CD14-positive monocyte (primary cell): Measurements from ENCODE around the gene TBC1D16. TPM values are rescaled to one million over a fixed set of nuclear protein-coding genes. Genes with fewer than 3 reads are reported as not detected.

Source experiments
- DNase-seq, 3 donors: peaks; one replicate each; pipeline ENCODE4 v3.0.0-alpha.2; 2011 to 2022
- H2AFZ ChIP-seq: 2 replicates; pipeline ENCODE4 v1.6.0; 2012; ENCODE audit warnings: mild to moderate bottlenecking, low read depth, low read length, inconsistent platforms; ENCODE audit not compliant: insufficient read depth, poor library complexity, severe bottlenecking
- H3K27ac ChIP-seq, 2 donors: 1 replicate in 1 of 2; 2 replicates in 1 of 2; pipeline ENCODE4 v1.5.1; 2012 to 2013; ENCODE audit warnings: low read length in 2 of 2, control low read depth in 1 of 2, inconsistent platforms in 1 of 2, low read depth in 1 of 2, mild to moderate bottlenecking in 1 of 2
- H3K27me3 ChIP-seq, 2 donors: one replicate each; pipeline versions ENCODE4 v1.6.0 to v1.6.1; 2011 to 2013; ENCODE audit warnings: low read length in 2 of 2; ENCODE audit not compliant: control insufficient read depth in 2 of 2, insufficient read depth in 2 of 2
- H3K36me3 ChIP-seq, 2 donors: replicated peaks in 1 of 2; 1 replicate in 1 of 2; 2 replicates in 1 of 2; pipeline versions ENCODE4 v1.5.1 to v1.6.1; 2012 to 2013; ENCODE audit warnings: low read length in 2 of 2, control low read depth in 1 of 2, inconsistent platforms in 1 of 2, mild to moderate bottlenecking in 1 of 2; ENCODE audit not compliant: insufficient read depth in 2 of 2, control insufficient read depth in 1 of 2
- H3K4me1 ChIP-seq, 2 donors: 1 replicate in 1 of 2; 2 replicates in 1 of 2; pipeline versions ENCODE4 v1.5.1 to v1.6.1; 2012 to 2013; ENCODE audit warnings: low read length in 2 of 2, control low read depth in 1 of 2, inconsistent platforms in 1 of 2, mild to moderate bottlenecking in 1 of 2, moderate library complexity in 1 of 2; ENCODE audit not compliant: insufficient read depth in 2 of 2, control insufficient read depth in 1 of 2
- H3K4me2 ChIP-seq: replicated peaks from 2 replicates; pipeline ENCODE3; 2012; ENCODE audit warnings: low read length, moderate library complexity, mild to moderate bottlenecking; ENCODE audit not compliant: poor library complexity, severe bottlenecking; ENCODE audit errors: extremely low read depth
- H3K4me3 ChIP-seq, 3 experiments: fragments of 200-600 bp in 1 of 3; sonication (generic) in 1 of 3; replicated peaks in 1 of 3; 1 replicate in 2 of 3; 2 replicates in 1 of 3; pipeline ENCODE4 v1.5.1; 2011 to 2013; ENCODE audit warnings: low read length in 3 of 3, mild to moderate bottlenecking in 3 of 3, control low read depth in 2 of 3, low read depth in 2 of 3, inconsistent platforms in 1 of 3, moderate library complexity in 1 of 3
- H3K79me2 ChIP-seq: 2 replicates; pipeline ENCODE4 v1.6.0; 2012; ENCODE audit warnings: mild to moderate bottlenecking, control low read depth, inconsistent platforms, low read length, moderate library complexity; ENCODE audit not compliant: insufficient read depth
- H3K9ac ChIP-seq: 2 replicates; pipeline ENCODE4 v1.6.0; 2017; ENCODE audit warnings: low read length, mild to moderate bottlenecking; ENCODE audit not compliant: insufficient read depth, poor library complexity, severe bottlenecking
- H3K9me3 ChIP-seq, 2 donors: replicated peaks in 1 of 2; 1 replicate in 1 of 2; 2 replicates in 1 of 2; pipeline versions ENCODE4 v1.5.1 to v1.6.1; 2012 to 2013; ENCODE audit warnings: low read length in 2 of 2, control low read depth in 1 of 2; ENCODE audit not compliant: control insufficient read depth in 1 of 2, insufficient read depth in 1 of 2
- H4K20me1 ChIP-seq: 2 replicates; pipeline ENCODE4 v1.6.0; 2012; ENCODE audit warnings: mild to moderate bottlenecking, low read length, control low read depth, moderate library complexity; ENCODE audit not compliant: insufficient read depth
- H3K27ac Mint-ChIP-seq, 7 donors: one replicate each; pipeline ENCODE4 v1.8.0; 2020; ENCODE audit warnings: mild to moderate bottlenecking in 7 of 7, mixed read lengths in 7 of 7, moderate library complexity in 6 of 7, inconsistent platforms in 2 of 7
- H3K27me3 Mint-ChIP-seq, 3 donors: one replicate each; pipeline ENCODE4 v1.8.0; 2021 to 2022; ENCODE audit warnings: low read depth in 3 of 3, mild to moderate bottlenecking in 3 of 3, mixed read lengths in 3 of 3, moderate library complexity in 3 of 3, inconsistent platforms in 1 of 3
- H3K36me3 Mint-ChIP-seq, 2 donors: one replicate each; pipeline ENCODE4 v1.8.0; 2020; ENCODE audit warnings: mixed read lengths in 2 of 2, inconsistent platforms in 1 of 2, mild to moderate bottlenecking in 1 of 2
- H3K4me1 Mint-ChIP-seq: one replicate; pipeline ENCODE4 v1.8.0; 2020; ENCODE audit warnings: mild to moderate bottlenecking, mixed read lengths
- H3K4me3 Mint-ChIP-seq, 2 donors: one replicate each; pipeline ENCODE4 v1.8.0; 2020; ENCODE audit warnings: mild to moderate bottlenecking in 2 of 2, mixed read lengths in 2 of 2, moderate library complexity in 1 of 2
- H3K9me3 Mint-ChIP-seq, 7 donors: one replicate each; pipeline ENCODE4 v1.8.0; 2020 to 2022; ENCODE audit warnings: mixed read lengths in 7 of 7, mild to moderate bottlenecking in 6 of 7, moderate library complexity in 6 of 7, inconsistent platforms in 2 of 7
- WGBS: methylation state at CpG from one replicate; pipeline ENCODE4 v1.1.5; 2013; ENCODE audit warnings: missing lambda C conversion rate; ENCODE audit not compliant: insufficient coverage; 5-methylcytosine and 5-hydroxymethylcytosine counted together
- intact Hi-C, 2 donors: fragments of 100-400 bp; cut with micrococcal nuclease; formaldehyde crosslinking; loops; one replicate each; pipeline versions ENCODE4 v1.15.0 to v1.15.1; 2023
- polyA plus RNA-seq, 3 donors: library from polyadenylated mRNA; depleted of rRNA in 1 of 3; unstranded in 2 of 3; stranded (reverse) in 1 of 3; fragments of 300-500 nt in 2 of 3; fragments of >200 nt in 1 of 3; fragmentation: Illumina TruSeq in 2 of 3; gene quantifications; 1 replicate in 2 of 3; 2 replicates in 1 of 3; pipeline ENCODE4 v1.2.3, GENCODE V29; 2012 to 2021
- TF ChIP-seq, protein P1 (sequence below): fragments of 200-600 bp; IDR thresholded peaks from one replicate; pipeline ENCODE4 v1.8.0; 2022; ENCODE audit warnings: antibody characterized with exemption, mild to moderate bottlenecking

TBC1D16 gene
- polyA plus RNA-seq, 3 donors, result 0.11 to 0.53 (median 0.27) TPM

- Histone ChIP-seq H3K9me3 (no peaks in the 10 kb centered on the region), H3K27me3 (no peaks in the 10 kb centered on the region), H3K4me1 (no peaks in the 10 kb centered on the region), H3K4me2 (no peak overlapping the region), H4K20me1 (no peaks in the 10 kb centered on the region), H3K9ac (no peak overlapping the region), H3K27ac (no peak overlapping the region), H3K4me3 (no peak overlapping the region), H3K36me3 (no peaks in the 10 kb centered on the region), H3K79me2 (no peaks in the 10 kb centered on the region), H2AFZ (no peak overlapping the region)
- H3K27ac Mint-ChIP-seq, result no peak overlapping the region
- H3K9me3 Mint-ChIP-seq, result no peaks in the 10 kb centered on the region
- 95% methylated on average over 8 of the region's 10 CpGs for WGBS
- no peaks in the 10 kb centered on the region for H3K4me1 Mint-ChIP-seq
- no peak for DNase-seq
- intact Hi-C loops, result no loop called here
- H3K27me3 Mint-ChIP-seq, result peaks cover 1 to 3% (median 3%) of the 10 kb centered on the region in 3 donors
- TF ChIP-seq, protein P1, sequence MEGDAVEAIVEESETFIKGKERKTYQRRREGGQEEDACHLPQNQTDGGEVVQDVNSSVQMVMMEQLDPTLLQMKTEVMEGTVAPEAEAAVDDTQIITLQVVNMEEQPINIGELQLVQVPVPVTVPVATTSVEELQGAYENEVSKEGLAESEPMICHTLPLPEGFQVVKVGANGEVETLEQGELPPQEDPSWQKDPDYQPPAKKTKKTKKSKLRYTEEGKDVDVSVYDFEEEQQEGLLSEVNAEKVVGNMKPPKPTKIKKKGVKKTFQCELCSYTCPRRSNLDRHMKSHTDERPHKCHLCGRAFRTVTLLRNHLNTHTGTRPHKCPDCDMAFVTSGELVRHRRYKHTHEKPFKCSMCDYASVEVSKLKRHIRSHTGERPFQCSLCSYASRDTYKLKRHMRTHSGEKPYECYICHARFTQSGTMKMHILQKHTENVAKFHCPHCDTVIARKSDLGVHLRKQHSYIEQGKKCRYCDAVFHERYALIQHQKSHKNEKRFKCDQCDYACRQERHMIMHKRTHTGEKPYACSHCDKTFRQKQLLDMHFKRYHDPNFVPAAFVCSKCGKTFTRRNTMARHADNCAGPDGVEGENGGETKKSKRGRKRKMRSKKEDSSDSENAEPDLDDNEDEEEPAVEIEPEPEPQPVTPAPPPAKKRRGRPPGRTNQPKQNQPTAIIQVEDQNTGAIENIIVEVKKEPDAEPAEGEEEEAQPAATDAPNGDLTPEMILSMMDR, result no peak
- no peak overlapping the region for H3K4me3 Mint-ChIP-seq
- H3K36me3 Mint-ChIP-seq, result no peaks in the 10 kb centered on the region
Measured at GRCh38 chr17:80053102-80053501, 17.4 kb upstream of the TBC1D16 start.

DNA sequence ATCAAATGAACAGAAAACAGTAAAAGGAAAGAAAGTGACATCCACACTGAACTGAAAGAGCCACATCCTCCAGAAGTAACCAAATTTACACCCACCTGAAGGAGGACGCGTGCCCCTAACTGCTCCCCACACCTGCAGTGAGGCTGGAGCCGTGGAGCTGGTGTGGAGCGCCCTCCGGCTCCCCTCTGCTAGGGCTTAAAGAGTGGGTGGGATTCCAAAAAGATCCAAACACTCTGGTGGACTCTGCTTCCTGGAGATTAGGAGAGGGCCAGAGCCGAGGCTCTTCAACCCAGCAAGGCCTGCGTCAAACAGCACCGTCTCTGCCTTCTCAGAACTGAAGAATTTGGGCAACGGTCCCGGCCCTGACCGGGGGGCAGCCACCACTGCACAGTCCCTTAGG is 16.0 kb upstream of the TBC1D16 start:
- no peak overlapping the region for H3K4me3 ChIP-seq
- DNase-seq, result no peak
- Mint-ChIP-seq H3K9me3 (no peaks in the 10 kb centered on the region), H3K36me3 (no peaks in the 10 kb centered on the region), H3K4me3 (no peak overlapping the region), H3K4me1 (no peaks in the 10 kb centered on the region), H3K27ac (no peak overlapping the region), H3K27me3 (peaks cover 2 to 3% (median 3%) of the 10 kb centered on the region in 3 donors)
- no peaks in the 10 kb centered on the region for H3K79me2 ChIP-seq
- no peak overlapping the region for H2AFZ ChIP-seq
- intact Hi-C loops, result no loop called here
- H3K4me1 ChIP-seq, result no peaks in the 10 kb centered on the region
- no peaks in the 10 kb centered on the region for H3K27me3 ChIP-seq
- WGBS, result 76% methylated on average over 3 of the region's 11 CpGs
- no peak overlapping the region for H3K4me2 ChIP-seq
- H3K9me3 ChIP-seq, result no peaks in the 10 kb centered on the region
- H4K20me1 ChIP-seq, result no peaks in the 10 kb centered on the region
- TF ChIP-seq, protein P1, result no peak
- no peak overlapping the region for H3K9ac ChIP-seq
- no peak overlapping the region for H3K27ac ChIP-seq
- H3K36me3 ChIP-seq, result no peaks in the 10 kb centered on the region
